HepG2 (cell line): ENCODE results near the gene SCMH1.

Source experiments
- ETV6 ChIP-seq: sonication (generic); formaldehyde crosslinking; conservative IDR thresholded peaks from 2 replicates; pipeline ENCODE4 v1.4.0; 2020; ENCODE audit warnings: missing genetic modification reagents
- FOXM1 ChIP-seq: sonication (generic); formaldehyde crosslinking; IDR thresholded peaks from 2 replicates; pipeline ENCODE4 v1.5.0; 2020; ENCODE audit warnings: missing genetic modification reagents
- MAZ ChIP-seq, 2 experiments: sonication (generic) in 1 of 2; formaldehyde crosslinking in 1 of 2; IDR thresholded peaks; 2 replicates each; pipeline versions ENCODE4 v1.5.0 to v1.6.1; 2012 to 2020; ENCODE audit warnings: low read depth in 2 of 2, mild to moderate bottlenecking in 2 of 2, borderline replicate concordance in 1 of 2, improper control_type of control experiment in 1 of 2, low read length in 1 of 2, missing genetic modification reagents in 1 of 2, moderate library complexity in 1 of 2
- MZF1 ChIP-seq: sonication (generic); formaldehyde crosslinking; IDR thresholded peaks from 2 replicates; pipeline ENCODE4 v1.8.1; 2023; ENCODE audit warnings: mild to moderate bottlenecking, missing genetic modification reagents, borderline replicate concordance
- NBN ChIP-seq: fragments of 450-650 bp; conservative IDR thresholded peaks from 2 replicates; pipeline ENCODE4 v1.6.1; 2017
- NFYC ChIP-seq: IDR thresholded peaks from 2 replicates; pipeline ENCODE4 v1.6.1; 2016; ENCODE audit warnings: missing genetic modification reagents, missing compliant biosample characterization
- RAD51 ChIP-seq: fragments of 450-650 bp; IDR thresholded peaks from 2 replicates; pipeline ENCODE4 v1.6.1; 2016; ENCODE audit warnings: borderline replicate concordance
- TBL1XR1 ChIP-seq: fragments of 150-350 bp; IDR thresholded peaks from 2 replicates; pipeline ENCODE4 v1.6.1; 2014; ENCODE audit warnings: borderline replicate concordance, low read length; ENCODE audit not compliant: partially characterized antibody
- ZBTB7A ChIP-seq: sonication (generic); formaldehyde crosslinking; IDR thresholded peaks from 2 replicates; pipeline ENCODE4 v1.8.0; 2022; ENCODE audit warnings: mild to moderate bottlenecking, missing genetic modification reagents
- TF ChIP-seq, protein P1 (sequence below): sonication (generic); formaldehyde crosslinking; IDR thresholded peaks from 2 replicates; pipeline ENCODE4 v1.8.0; 2022; ENCODE audit warnings: mild to moderate bottlenecking, missing genetic modification reagents, borderline replicate concordance

DNA sequence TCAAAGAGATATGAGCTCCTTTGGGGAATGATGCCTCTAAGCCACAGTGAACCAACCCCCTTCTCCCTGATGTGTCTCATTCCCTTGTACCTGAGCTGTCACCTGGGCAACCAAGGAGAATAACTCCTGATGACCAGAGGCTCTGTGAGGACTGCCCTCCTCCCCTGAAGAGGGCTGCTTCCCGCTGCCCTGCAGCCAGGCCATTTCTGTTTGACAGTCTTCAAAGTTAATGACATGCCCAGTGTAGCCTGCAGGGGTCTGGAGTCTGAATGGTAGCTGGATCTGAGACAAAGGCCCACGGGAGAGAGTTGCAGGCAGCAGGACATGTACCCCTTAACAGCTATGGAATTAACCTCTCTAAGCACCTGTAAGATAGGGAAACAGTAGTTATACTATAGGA is 217.2 kb downstream of the SCMH1 start:
- TF ChIP-seq FOXM1 (no peak), NBN (no peak), TBL1XR1 (no peak), MZF1 (CRISPR knock-in tag) (no peak), NFYC (CRISPR knock-in tag) (no peak), RAD51 (no peak), ZBTB7A (CRISPR knock-in tag) (no peak), MAZ (IDR thresholded peaks at IDR 0.05; ENCODE audit: borderline replicate concordance, low read depth, low read length) (no peak), MAZ (CRISPR knock-in tag; IDR thresholded peaks at IDR 0.05; ENCODE audit: low read depth) (no peak), ETV6 (CRISPR knock-in tag) (no peak)
- TF ChIP-seq, protein P1, sequence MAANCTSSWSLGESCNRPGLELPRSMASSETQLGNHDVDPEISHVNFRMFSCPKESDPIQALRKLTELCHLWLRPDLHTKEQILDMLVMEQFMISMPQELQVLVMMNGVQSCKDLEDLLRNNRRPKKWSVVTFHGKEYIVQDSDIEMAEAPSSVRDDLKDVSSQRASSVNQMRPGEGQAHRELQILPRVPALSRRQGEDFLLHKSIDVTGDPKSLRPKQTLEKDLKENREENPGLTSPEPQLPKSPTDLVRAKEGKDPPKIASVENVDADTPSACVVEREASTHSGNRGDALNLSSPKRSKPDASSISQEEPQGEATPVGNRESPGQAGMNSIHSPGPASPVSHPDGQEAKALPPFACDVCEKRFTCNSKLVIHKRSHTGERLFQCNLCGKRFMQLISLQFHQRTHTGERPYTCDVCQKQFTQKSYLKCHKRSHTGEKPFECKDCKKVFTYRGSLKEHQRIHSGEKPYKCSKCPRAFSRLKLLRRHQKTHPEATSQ (CRISPR knock-in tag): no peak
